Activated CD8-positive, alpha-beta memory T cell treated with anti-CD3 and anti-CD28 coated beads, Interleukin-2, amount 50 U/mL, for 1 hour (primary cell): Measurements from ENCODE around the gene LNX1.

Experiments used
- DNase-seq: peaks from one replicate; pipeline ENCODE4 v3.0.0-alpha.2; 2020; ENCODE audit errors: extremely low read depth

LNX1 gene

DNA sequence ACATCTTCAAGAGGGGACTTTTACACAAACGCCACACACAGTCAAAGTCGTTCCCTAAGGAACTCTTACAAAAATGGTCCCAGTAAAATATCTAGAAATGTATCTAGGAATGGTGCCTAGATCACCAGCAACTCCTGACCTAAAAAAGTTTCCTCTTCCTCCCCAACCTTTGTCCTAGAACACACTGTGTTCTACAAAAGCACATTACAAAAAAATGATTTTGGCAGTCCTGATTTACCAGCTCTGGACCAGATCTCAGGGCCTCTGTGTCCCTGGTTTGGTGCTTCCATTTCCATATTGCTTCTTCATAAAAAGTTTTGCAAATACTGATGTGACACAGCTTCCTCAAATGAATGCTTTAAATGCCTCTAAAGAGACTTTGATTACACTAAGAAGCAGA, 55.0 kb downstream of the LNX1 start:
- no peak for DNase-seq

DNA sequence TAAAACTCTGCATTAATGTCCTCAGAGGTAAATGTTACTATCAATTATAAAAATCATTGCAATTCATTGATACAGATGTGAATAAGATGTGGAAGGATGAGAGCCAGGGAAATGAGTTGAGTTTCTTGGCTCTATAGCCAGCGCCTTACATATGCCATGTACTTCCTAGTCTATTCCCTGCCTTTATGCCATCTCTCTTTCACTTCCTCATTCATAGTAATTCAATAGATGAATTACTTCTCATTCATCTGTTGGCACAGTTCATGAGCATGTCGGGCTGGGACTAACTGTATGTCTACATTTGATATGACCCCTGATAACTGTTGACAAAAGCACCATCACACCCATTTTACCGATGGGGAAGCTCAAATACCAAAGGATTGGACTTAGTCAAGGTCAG, 55.7 kb downstream of the LNX1 start:
- DNase-seq, result no peak

DNA sequence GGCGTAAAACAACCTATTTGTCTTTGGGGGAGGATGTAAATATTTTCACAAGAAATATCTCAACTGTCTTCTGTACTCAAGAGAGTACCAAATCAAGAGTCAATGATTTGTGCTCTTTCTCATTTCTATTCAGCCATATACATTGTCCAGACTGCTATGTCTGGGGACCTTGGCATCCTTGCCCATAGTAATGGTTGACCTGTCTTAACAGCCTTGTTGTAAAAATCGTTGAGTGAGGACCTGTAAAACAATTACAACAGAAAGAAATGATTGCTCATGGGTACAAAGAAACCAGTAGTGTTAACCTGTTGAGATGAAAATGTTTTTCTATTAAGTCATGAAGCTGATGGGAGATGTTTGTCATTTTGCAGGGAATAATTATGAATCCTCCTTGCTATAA, 56.6 kb downstream of the LNX1 start:
- DNase-seq, result no peak

DNA sequence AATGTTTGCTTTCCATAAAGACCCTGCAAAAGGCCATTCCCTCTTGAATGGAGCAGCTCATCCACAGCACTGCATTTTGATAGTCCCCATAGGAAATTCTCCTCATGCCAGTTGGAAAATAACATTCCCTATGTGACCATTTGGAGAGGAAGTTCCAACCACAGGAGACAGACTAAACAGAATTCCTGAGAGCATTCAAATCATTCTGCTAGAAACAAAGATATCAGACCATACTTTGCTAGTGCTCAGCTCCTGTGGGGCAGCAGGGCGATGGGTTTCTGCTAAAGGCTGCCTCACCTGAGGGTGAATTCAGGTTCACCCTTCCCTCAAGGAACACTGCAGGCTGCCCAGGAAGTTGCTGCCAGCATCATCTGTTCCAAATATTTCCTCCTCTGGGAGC, 58.8 kb downstream of the LNX1 start:
- DNase-seq, result no peak

DNA sequence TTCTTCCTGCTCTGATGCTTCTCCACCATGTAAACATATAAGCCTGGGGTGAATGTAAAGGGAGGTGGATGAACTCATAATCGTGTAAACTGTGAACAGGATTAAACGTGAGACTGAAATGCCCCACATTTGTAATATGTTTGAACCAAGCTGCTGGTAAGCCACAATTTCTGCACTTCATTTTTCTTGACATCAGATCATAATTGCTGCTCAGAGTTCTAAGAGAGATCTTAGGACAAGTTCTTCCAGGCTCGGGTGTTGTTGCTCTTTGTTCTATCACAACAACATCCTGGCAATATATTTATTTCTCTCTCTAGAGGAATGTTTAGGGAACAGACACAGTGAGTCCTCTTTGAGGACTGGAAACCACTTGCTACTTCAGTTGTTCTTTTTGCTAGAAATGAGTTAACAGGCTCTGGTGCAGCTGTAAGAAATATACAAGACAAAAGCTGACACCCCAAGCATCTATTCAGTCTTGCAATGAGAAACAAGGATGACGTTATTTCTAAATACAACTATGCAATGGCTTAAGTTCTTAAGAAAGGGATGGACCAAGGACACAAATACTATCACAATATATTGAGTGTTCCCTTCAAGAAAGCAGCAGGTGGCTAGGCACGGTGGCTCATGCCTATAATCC, 59.6 kb downstream of the LNX1 start:
- no peak for DNase-seq

DNA sequence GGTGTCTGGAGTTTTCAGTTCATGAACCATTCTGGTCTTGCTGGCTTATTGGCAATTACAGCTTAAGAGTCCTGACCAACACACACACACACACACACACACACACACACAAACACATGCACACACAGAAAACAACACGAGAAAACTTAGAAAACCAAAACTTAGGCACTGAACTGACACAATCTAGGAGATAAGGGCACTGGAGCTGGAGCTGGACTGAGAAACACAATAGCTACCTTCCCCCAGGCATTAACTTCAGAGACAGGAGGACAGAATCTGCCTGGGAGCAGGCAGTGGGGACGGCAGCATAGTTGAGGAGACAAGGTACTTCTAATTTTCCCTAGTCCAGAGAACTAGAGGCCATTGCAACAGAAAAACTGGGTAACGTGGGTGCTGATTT, 62.3 kb downstream of the LNX1 start:
- DNase-seq, result no peak

DNA sequence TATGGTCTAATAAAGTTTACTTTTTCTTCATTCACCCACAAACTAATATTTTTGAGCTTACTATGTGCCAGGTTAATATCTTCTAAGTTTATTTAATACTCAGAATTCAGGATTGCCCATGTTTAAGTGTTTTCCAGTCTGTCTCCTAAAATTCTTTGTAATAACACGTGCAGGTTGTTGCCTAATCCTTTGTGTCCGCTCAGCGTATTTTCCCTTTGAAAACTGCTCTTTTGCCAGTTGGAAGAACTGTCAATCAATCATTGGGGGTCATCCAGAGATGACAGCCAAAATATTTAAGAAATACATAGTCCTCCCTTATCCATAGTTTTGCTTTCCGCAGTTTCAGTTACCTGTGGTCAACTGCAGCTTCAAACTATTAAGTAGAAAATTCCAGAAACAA, 63.4 kb downstream of the LNX1 start:
- no peak for DNase-seq

DNA sequence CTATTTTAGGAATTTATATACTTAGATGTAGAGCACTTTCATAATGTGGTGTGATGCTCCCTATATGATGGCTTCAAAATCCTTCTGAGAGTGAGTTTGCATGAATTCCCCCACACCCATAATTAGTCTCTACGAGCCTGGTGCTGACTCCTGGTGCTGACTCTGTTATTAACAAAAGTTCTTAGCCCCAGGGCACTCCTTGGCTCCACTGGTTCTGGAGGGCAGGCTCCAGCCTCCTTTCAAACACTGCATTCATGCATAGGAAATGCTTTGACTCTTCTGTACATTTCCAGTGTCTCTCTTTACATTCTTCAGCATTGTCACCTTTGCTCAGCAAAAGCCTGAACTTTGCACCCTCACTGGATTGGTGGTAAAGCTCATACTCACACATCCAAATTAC, 64.0 kb downstream of the LNX1 start:
- DNase-seq, result no peak

DNA sequence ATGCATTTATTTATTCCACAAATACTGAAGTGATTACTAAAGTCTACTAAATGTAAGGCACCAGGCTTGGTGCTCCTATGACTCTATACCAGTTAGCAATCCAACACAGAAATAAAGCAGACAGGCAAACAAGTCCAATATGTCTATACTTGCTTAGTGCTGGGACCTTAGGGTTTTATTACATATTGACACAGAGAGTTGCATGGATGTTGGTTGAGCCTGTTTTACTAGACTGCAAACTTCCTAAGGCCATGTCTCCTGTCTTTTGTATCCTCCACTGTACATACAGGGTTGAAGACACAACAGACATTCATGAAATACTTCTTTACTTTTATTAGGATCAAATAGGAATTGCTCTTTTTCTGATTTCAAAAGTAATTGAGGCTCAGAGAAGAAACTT, 69.0 kb downstream of the LNX1 start:
- DNase-seq, result no peak

DNA sequence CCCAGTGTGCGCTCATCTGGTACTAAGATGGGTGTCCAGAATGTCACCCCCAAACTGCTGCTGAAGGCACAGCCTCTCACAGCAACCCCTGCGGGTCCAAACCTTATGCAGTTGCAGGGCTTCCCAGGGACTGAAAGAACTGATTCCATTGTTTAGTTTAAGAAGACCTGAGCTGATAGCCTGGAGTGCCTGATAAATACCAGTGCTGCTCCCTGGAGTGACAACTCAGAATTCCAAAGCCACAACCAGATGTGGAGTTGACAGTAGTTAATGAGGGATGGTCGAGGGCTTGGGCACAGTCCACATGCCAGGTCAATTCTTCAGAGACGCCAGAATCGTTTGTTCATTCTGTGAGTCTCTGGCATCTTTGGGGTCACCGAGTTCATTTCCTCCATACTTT, 71.2 kb downstream of the LNX1 start:
- no peak for DNase-seq

DNA sequence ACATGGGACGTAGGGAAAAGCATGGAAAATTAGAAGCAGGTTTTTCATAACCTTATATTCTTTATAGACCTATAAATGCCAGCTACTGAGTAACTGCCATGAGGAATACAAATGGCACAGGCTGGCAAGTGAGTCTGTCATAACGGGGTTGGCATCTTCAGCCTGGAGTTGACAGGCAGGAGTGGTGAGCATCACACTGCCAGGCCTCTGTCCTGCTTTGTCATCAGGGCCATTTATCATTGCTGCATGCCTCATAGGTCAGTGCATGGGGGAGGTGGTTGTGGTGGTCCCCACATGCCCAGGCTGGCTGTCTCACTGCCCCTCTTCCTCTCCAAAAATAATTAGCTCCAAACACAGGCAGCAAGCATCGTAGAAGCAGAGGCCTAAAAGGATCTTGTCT, 72.5 kb downstream of the LNX1 start:
- DNase-seq, result no peak

DNA sequence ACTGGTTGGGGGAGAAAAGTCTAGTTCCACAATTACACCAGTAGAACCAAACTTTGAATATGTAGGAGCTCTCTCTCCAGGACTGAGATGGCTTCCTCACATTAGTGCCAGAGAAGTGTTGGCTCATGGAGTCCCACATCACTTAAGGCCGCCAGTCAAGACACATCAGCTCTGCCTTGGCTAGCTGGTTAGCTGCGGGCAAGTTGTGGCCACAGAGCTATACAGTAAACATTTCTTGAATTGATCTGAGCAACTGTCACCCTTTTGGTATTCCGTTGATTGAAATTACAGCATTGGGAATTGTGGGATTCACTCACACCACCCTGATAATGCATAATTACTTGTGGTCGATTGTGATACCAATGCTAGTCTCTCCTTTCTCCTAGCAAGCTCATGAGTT, 76.2 kb downstream of the LNX1 start:
- no peak for DNase-seq

DNA sequence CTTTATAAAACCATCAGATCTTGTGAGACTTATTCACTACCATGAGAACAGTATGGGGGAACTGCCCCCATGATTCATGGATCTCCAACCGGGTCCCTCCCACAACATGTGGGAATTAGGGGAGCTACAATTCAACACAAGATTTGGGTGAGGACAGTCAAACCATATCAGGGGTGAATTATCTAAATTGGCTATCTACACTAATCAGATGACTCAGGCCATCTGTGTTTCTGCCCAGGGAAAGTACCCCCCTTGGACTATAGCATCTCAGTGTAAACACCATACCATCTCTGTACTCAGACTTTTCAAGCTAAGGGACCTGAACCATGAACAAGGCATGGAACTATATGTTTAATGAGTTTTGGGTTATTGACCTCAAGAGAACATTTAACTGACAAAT, 76.8 kb downstream of the LNX1 start:
- DNase-seq, result no peak

DNA sequence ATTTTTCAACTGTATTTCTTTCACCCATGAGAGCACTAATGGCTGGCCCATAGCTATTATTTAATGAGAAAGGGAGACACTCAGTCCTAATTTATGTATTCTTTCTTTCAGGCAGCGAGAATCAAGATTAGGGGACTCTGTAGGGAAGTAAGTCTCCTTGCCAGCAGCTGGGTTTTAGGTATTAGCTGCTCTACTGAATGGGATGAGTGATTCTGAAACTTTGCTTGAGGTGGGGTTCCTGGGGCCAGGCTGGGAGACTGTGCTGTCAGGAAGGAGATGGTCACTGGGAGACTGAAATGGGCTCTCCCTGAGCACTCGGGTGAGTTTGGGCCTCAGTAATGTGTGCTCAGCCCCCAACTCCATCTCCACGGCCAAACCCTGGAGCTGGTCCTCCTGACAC, 78.7 kb downstream of the LNX1 start:
- no peak for DNase-seq

DNA sequence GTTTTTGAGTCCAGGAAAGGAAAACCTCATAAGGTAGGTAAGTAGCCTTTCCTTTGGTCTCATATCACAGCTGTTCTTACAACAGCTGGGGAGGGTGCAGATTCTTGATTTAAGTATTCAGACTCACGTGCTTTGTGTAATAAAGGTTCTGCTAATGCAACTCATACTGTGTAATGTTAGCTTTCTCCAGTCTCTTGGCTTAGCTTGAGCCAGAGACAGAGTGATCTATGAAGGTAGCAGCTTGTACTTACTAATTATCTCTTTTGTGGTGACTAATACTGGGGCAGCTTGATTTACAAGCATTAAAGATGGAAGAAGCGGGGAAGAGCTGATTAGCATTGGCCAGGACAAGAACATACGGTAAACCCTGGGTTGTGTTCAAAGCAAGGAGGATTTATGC, 80.3 kb downstream of the LNX1 start:
- no peak for DNase-seq

DNA sequence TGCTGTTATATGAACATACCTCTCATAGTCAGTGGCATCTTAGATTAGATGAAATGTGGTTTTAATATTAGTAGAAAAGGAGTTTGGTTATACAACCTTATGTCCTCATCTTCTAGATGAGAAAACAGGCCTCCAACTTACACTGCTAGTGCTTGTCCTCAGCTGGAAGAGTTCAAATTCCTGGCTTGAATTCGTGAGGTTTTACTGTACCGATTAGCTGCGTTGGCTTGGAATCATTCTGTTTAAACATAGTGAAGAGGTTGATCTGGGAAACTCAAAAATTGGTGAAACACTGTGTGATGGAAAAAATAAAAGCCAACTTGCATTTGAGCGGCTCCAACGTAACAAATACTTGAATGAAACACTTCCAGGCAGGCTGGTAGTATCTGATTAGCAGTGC, 81.0 kb downstream of the LNX1 start:
- DNase-seq, result no peak

DNA sequence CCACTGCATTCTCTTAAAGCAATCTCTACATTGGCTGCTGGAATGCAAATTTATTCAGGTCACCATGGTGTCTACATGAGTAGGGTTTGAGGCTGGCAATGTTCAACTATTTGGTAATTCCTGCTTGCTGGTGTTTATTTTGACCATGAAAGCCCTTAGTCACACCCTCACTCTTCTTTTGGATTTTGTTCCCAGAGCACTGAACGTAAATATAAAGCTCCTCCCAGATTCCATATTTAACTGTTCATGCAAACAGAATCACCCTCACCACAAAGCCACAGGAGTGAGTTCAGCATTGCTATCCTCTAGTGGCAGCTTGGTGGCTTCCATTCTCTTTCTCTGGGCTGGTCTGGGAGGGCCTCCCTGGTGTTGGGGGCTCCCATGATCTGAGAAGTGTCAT, 82.8 kb downstream of the LNX1 start:
- no peak for DNase-seq

DNA sequence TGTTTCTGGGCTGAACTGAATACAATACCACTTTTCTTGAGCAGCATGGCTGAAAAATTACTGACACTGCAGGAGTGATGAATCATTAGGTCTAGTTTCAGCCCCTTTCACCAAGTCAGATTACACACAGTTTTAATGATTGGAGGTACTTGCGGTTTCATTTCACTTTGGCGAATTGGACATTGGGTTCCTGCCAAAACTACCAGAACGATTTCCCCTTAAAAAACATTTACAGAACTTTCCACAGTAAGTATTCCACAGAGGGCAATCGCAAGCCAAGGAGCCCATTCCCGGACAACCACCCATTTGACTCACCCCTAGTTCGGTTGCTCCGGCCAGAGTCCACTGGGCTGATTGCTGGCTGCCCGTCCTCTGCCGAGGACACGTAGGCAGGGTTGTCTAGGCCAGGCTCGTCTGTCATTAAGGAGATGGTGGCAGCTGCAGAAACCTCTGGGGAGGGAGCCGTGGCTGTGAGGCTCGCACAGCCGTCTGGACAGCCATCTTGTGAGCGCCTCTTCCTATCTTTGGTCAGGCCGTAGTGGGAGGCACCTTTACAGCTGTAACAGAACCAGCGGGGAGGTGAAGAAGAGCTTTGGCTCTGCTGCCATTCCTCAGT, 83.5 kb downstream of the LNX1 start:
- no peak for DNase-seq

DNA sequence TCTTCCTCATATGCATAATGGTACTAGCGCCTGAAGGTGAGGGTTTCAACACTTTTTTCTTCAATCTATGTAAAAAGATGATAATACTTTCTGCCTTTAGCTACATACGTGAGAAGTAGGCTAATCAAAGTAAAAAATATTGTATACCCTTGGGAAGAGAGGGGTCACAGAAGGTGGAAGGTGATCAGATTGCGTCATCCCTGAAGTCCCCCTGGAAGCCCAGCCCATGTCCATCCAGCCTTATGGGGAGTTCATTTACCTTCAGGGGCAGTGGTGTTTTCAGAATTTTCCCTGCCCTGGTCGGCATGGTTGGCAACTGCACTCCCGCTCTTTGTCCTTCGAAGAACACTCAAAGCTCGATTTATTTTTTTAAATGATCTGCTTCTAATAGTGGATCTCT, 84.2 kb downstream of the LNX1 start:
- DNase-seq, result no peak

DNA sequence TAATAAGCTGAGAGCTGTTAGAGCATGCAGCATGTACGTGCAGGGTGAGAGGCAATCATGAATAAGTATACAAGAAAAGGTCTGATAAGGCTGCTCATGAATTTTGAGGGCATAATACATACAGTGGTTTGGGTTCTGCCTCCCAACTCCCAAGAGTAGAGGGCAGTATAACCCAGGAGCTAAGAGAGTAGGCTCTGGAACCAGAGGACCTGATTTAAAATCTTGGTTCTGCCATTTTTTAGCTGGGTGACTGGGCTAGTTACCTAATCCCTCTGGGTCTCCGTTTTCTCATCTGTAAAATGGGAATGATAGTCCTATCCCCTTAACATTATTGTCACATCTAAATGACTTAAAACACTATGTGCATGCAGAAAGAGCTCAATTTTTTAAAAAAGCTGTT, 85.3 kb downstream of the LNX1 start:
- DNase-seq, result no peak

DNA sequence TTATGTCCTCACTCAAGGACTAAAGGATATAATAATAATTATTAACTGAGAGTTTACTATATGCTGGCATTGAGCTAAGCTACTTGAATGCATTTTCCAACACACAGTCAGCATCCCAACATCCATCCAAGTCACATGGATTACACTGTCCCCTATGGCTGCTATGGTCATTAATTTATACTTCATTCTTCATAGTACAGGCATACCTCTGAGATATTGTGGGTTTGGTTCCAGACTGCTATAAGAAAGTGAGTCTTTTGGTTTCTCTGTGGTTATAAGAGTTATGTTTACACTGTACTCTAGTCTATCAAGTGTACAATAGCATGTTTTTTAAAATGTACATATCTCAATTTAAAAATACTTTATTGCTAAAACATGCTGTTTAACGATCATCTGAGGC, 89.2 kb downstream of the LNX1 start:
- DNase-seq, result no peak

DNA sequence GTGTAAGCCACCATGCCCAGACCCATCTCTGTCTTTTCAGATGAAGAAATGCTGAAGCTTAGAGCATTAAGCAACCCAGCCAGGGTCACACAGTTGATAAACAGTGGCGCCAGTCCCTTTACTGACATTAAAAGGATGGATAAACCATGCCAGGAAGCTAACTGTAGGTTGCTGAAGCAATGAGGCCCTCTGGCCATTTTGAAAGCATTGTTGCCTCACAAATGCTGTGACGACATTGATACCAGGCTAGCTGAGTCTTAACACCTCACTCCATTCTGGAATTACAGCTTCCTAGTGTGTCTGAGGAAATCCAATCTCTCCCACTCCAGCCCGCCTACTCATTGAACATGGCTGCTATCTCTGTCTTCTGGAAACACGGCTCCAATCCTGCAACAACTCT, 89.7 kb downstream of the LNX1 start:
- no peak for DNase-seq

DNA sequence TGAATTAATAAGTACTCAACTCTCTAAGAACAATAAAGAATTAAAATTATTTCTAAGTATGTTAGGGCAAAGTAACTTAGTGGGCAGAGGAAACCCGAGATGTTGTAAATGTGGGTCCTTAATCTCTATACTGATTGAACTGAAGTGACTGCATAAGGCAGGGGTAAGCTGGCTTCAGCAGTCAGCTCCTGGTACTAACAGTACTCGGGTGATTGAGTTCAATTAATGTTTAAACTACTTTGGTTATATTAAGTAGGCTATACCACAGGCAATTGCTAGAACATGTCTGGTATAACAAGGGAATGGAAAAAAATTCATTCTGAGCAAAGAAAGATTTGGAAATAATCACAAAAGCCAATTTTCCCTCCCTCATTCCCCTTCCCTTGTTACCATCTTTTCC, 90.7 kb downstream of the LNX1 start:
- DNase-seq, result no peak

DNA sequence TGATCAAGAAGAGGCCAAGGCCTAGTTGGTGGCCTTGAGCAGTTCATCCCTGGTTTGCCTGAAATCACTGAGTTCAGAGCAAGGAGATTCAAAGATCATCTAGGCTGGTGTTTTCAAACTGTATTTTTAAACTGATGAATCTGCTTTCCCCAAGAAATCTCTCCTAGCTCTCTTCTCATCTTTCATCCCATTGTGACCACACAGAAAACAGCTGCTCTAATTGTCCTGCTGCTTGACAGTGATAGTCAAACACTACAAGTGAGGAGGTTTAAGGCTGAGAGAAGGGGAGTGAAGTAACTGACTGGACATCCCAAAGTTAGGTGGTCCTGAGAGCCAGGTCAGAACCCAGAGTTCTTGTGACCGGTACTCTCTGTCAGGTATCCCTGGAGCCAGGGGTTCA, 91.5 kb downstream of the LNX1 start:
- no peak for DNase-seq
